Esophagus muscularis mucosa (tissue), 4 donors: Measurements from ENCODE around the gene FOXI2. TPM values are rescaled to one million over a fixed set of nuclear protein-coding genes. Genes with fewer than 3 reads are reported as not detected.

Source experiments
- DNase-seq: peaks from one replicate; pipeline ENCODE4 v3.0.0-alpha.2; 2017; ENCODE audit errors: extremely low spot score
- H3K27ac ChIP-seq, 4 donors: fragments of 200-600 bp; sonication (generic); replicated peaks in 1 of 4; 1 replicate in 3 of 4; 2 replicates in 1 of 4; pipeline ENCODE4 v1.5.1; 2016 to 2019; ENCODE audit warnings: mild to moderate bottlenecking in 1 of 4
- H3K27me3 ChIP-seq, 4 donors: fragments of 200-600 bp; sonication (generic); one replicate each; pipeline versions ENCODE4 v1.5.1 to v1.6.0; 2016 to 2019
- H3K36me3 ChIP-seq, 4 donors: fragments of 200-600 bp; sonication (generic); one replicate each; pipeline ENCODE4 v1.5.1; 2016 to 2019
- H3K4me1 ChIP-seq, 4 donors: fragments of 200-600 bp; sonication (generic); one replicate each; pipeline ENCODE4 v1.5.1; 2016 to 2019
- H3K4me3 ChIP-seq, 4 donors: fragments of 200-600 bp; sonication (generic); 1 replicate in 2 of 4; 2 replicates in 2 of 4; pipeline ENCODE4 v1.5.1; 2016 to 2019; ENCODE audit warnings: mild to moderate bottlenecking in 4 of 4, moderate library complexity in 1 of 4
- H3K9me3 ChIP-seq, 4 donors: fragments of 200-600 bp; sonication (generic); 1 replicate in 3 of 4; 2 replicates in 1 of 4; pipeline ENCODE4 v1.5.1; 2016 to 2019
- EP300 ChIP-seq: sonication (generic); formaldehyde crosslinking; IDR thresholded peaks from one replicate; pipeline ENCODE4 v1.6.1; 2017; ENCODE audit warnings: antibody characterized with exemption
- POLR2A ChIP-seq: fragments of 450-650 bp; IDR thresholded peaks from one replicate; pipeline ENCODE4 v1.6.1; 2017; ENCODE audit warnings: antibody characterized with exemption, moderate library complexity, mild to moderate bottlenecking, low read depth
- POLR2AphosphoS5 ChIP-seq, 2 donors: sonication (generic); formaldehyde crosslinking; IDR thresholded peaks; one replicate each; pipeline ENCODE4 v1.6.1; 2017; ENCODE audit warnings: antibody characterized with exemption in 2 of 2
- WGBS: methylation state at CpG from one replicate; pipeline ENCODE4 v1.1.5; 2018; 5-methylcytosine and 5-hydroxymethylcytosine counted together
- intact Hi-C: fragments of 100-400 bp; cut with DNase I; formaldehyde crosslinking; loops from one replicate; pipeline ENCODE4 v1.15.1; 2023
- total RNA-seq, 4 donors: library from RNA; depleted of rRNA; stranded (reverse); fragments of >200 nt; gene quantifications; one replicate each; pipeline versions ENCODE4 v1.1.0 to v1.2.1, GENCODE V29; 2016
- TF ChIP-seq, protein P1 (sequence below), 3 experiments: fragments of 200-600 bp in 2 of 3; fragments of 450-650 bp in 1 of 3; sonication (generic) in 2 of 3; IDR thresholded peaks; one replicate each; pipeline ENCODE4 v1.5.1; 2017 to 2019; ENCODE audit warnings: antibody characterized with exemption in 3 of 3, mild to moderate bottlenecking in 2 of 3, moderate library complexity in 1 of 3

Gene FOXI2
- total RNA-seq, 4 donors from 2014 or later, result 0.13 to 0.42 (median 0.17) TPM

DNA sequence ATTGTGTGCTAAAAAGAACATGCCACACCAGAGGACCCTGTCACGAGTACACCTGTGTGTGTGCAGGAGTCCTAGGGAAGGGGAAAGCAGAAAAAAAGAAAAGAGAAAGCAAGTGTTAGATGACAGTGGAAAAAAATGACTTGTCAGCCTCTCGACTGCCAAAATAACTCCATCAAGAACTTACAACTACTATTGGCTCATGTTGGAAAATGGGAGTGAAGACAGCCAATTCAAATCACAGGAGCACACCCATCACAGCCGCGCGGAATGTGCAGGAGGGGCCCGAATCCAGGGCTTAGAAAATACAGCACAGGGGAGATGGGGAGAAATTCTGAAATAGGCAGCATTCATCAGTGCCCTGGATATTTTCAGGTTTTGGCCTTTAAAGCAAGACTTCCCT lies 38.1 kb upstream of the FOXI2 start:
- intact Hi-C loops, result no loop called here
- DNase-seq, result no peak
- no peak overlapping the region for H3K4me3 ChIP-seq
- peaks cover 0 to 18% (median 0%) of the 10 kb centered on the region in 4 donors for H3K27me3 ChIP-seq
- 64% methylated on average over 6 of the region's 6 CpGs for WGBS
- no peak for TF ChIP-seq POLR2AphosphoS5 (IDR thresholded peaks at IDR 0.05)
- no peak for TF ChIP-seq POLR2A
- TF ChIP-seq, protein P1, sequence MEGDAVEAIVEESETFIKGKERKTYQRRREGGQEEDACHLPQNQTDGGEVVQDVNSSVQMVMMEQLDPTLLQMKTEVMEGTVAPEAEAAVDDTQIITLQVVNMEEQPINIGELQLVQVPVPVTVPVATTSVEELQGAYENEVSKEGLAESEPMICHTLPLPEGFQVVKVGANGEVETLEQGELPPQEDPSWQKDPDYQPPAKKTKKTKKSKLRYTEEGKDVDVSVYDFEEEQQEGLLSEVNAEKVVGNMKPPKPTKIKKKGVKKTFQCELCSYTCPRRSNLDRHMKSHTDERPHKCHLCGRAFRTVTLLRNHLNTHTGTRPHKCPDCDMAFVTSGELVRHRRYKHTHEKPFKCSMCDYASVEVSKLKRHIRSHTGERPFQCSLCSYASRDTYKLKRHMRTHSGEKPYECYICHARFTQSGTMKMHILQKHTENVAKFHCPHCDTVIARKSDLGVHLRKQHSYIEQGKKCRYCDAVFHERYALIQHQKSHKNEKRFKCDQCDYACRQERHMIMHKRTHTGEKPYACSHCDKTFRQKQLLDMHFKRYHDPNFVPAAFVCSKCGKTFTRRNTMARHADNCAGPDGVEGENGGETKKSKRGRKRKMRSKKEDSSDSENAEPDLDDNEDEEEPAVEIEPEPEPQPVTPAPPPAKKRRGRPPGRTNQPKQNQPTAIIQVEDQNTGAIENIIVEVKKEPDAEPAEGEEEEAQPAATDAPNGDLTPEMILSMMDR (IDR thresholded peaks at IDR 0.05), result no peak
- no peak overlapping the region for H3K27ac ChIP-seq
- H3K4me1 ChIP-seq, result no peaks in the 10 kb centered on the region
- peaks cover 0 to 5% (median 0%) of the 10 kb centered on the region in 4 donors for H3K9me3 ChIP-seq
- H3K36me3 ChIP-seq, result no peaks in the 10 kb centered on the region

DNA sequence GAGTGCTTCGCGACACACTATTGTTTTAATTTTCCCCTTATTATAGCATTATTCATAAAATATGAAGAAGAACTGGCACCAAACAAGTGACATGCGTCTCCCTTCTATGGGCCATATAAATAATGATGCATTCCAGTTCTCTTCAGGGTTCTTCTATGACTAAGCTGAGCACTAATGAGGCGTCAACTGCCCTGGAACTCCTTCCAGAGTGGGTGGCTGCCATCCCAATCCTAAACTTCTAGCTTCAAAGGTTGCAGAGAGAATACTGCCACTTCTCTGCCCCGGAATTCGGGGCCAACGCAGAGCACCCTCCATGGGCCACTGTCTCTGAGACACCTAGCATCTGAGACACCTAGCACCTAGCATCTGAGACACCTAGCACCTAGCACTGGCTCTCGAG lies 37.7 kb upstream of the FOXI2 start:
- no peak for DNase-seq
- 75% methylated on average over 8 of the region's 8 CpGs for WGBS
- peaks cover 0 to 18% (median 0%) of the 10 kb centered on the region in 4 donors for H3K27me3 ChIP-seq
- H3K4me3 ChIP-seq, result no peak overlapping the region
- TF ChIP-seq, protein P1 (IDR thresholded peaks at IDR 0.05), result no peak
- TF ChIP-seq EP300, result no peak
- TF ChIP-seq POLR2AphosphoS5 (IDR thresholded peaks at IDR 0.05), result no peak
- no peak for TF ChIP-seq POLR2A
- no peaks in the 10 kb centered on the region for H3K36me3 ChIP-seq
- H3K9me3 ChIP-seq, result peaks cover 0 to 5% (median 2%) of the 10 kb centered on the region in 4 donors
- no peak overlapping the region for H3K27ac ChIP-seq
- intact Hi-C loops, result no loop called here
- no peaks in the 10 kb centered on the region for H3K4me1 ChIP-seq

DNA sequence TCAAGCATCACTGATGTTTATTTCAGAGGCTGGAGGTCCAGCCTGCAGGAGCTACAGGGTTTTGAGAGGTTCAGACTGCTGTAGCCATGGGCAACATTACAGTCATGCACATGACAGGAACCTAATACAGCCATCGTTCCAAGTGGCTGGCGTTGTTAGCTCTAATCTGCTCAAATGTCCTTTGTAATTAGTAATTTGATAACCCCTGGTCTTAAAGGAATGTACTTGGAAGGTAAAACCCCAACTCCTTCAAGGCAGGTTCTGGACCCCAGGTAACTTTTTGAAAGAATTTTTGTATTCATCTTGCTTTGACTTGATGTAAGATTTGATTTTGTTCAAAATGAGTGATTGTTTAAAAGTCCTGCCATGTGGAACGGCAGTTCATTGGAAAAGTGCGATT lies 34.7 kb upstream of the FOXI2 start:
- no peak overlapping the region for H3K4me3 ChIP-seq
- peaks cover 0 to 5% (median 2%) of the 10 kb centered on the region in 4 donors for H3K9me3 ChIP-seq
- 61% methylated on average over 3 of the region's 4 CpGs for WGBS
- no peak for TF ChIP-seq POLR2A
- no peak for TF ChIP-seq POLR2AphosphoS5 (IDR thresholded peaks at IDR 0.05)
- TF ChIP-seq EP300, result no peak
- TF ChIP-seq, protein P1 (IDR thresholded peaks at IDR 0.05), result no peak
- no peaks in the 10 kb centered on the region for H3K4me1 ChIP-seq
- no peaks in the 10 kb centered on the region for H3K36me3 ChIP-seq
- H3K27me3 ChIP-seq, result peaks cover 0 to 18% (median 0%) of the 10 kb centered on the region in 4 donors
- DNase-seq, result no peak
- intact Hi-C loops, result no loop called here
- no peak overlapping the region for H3K27ac ChIP-seq

DNA sequence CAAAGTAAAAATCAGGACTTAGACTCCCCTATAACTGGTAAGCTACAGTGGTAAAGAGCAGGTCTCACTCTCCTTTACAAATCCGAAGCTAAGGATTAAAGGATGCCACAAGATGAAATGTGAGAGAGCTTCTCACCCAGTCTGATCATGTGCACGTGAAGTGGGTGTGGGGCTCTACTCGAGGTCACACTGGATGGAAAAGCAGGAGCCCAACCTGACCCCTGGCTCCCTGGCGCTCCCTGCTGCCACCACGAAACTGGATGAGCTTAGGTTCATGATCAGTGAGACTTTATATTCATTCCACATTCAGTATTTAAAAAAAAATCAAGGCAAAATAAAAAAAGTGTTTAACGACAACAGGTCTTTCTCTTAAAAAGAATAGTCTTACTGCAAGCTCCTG lies 21.7 kb upstream of the FOXI2 start:
- Histone ChIP-seq H3K36me3 (no peaks in the 10 kb centered on the region), H3K27me3 (no peaks in the 10 kb centered on the region), H3K27ac (no peak overlapping the region), H3K4me1 (no peaks in the 10 kb centered on the region), H3K9me3 (peaks cover 0 to 8% (median 2%) of the 10 kb centered on the region in 4 donors), H3K4me3 (no peak overlapping the region)
- TF ChIP-seq POLR2A (no peak), POLR2AphosphoS5 (IDR thresholded peaks at IDR 0.05) (no peak), EP300 (no peak)
- TF ChIP-seq, protein P1 (IDR thresholded peaks at IDR 0.05), result no peak
- DNase-seq, result no peak
- intact Hi-C loops, result loop anchor here (5.0 kb wide), 1 partner anchor 137 kb away; no protein-coding TSS in a partner anchor
- WGBS, result 41% methylated on average over 6 of the region's 6 CpGs

DNA sequence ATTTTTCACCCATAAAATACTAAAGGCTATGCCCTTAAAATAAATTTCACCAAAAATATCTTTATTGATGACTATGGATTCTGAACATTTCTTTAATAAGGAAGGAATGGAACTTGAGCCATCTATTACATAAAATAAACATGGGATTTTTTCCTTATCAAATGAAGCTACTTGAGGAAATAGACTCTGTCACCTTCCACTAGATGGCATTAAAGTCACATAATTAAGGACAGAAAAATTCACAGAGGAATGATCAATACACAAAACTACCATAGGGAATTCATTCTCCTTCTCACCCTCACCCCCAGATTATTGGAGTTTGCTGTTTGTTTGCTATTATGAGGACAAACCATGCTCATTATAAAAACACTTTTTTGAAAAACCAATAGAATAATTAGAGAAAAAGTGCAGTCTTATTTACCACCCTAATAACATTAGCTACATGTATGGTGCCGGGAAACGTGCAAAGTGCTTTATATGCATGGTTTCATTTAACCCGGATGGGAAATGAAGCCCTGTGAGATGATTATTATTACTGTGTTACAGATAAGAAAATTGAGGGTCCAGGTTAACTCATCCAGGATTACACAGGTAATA lies 21.1 kb upstream of the FOXI2 start:
- WGBS, result 48% methylated on average over 3 of the region's 3 CpGs
- intact Hi-C loops, result loop anchor here (5.0 kb wide), 1 partner anchor 136 kb away; no protein-coding TSS in a partner anchor
- no peaks in the 10 kb centered on the region for H3K4me1 ChIP-seq
- H3K9me3 ChIP-seq, result peaks cover 0 to 8% (median 2%) of the 10 kb centered on the region in 4 donors
- TF ChIP-seq POLR2A (no peak), POLR2AphosphoS5 (IDR thresholded peaks at IDR 0.05) (no peak)
- TF ChIP-seq, protein P1 (IDR thresholded peaks at IDR 0.05), result peak; percentile 21 to 27 (median 26)
- no peak overlapping the region for H3K27ac ChIP-seq
- no peaks in the 10 kb centered on the region for H3K36me3 ChIP-seq
- no peak overlapping the region for H3K4me3 ChIP-seq
- DNase-seq, result no peak
- H3K27me3 ChIP-seq, result no peaks in the 10 kb centered on the region
